K562 (cell line): ENCODE measurements around the gene BCAR3. TPM values are rescaled to one million over a fixed set of nuclear protein-coding genes. Genes with fewer than 3 reads are reported as not detected.

Source experiments
- ATAC-seq: fragments of 200-7000 bp; cut with Tn5 transposase; 3 replicates; pipeline ENCODE4 v1.9.1; 2020; ENCODE audit warnings: moderate library complexity
- BruUV-seq: library from RNA; stranded (reverse); fragments of 400-500 nt; replicated peaks from 2 replicates; lab custom pipeline; 2021; lab: Mats Ljungman, UMichigan
- CTCF ChIA-PET: fragments of 300-600 bp; formaldehyde crosslinking; extraction: SDS; loops from one replicate; lab custom pipeline; 2021; ENCODE audit warnings: low intra/inter-chr PET ratio; lab: Yijun Ruan, JAX
- POLR2A ChIA-PET: fragments of 300-600, 350-650 bp; sonication (Branson Sonifier 250); formaldehyde crosslinking; extraction: SDS; loops from one replicate; lab custom pipeline; 2021; ENCODE audit warnings: antibody characterized with exemption, inconsistent platforms; lab: Yijun Ruan, JAX
- DNase-seq, 4 experiments: peaks; one replicate each; pipeline versions ENCODE4 v3.0.0 to v3.0.0-alpha.2; 2011 to 2018; ENCODE audit warnings: low spot score in 3 of 4, mixed read lengths in 3 of 4; ENCODE audit errors: extremely low read depth in 1 of 4
- FAIRE-seq: peaks from 2 replicates; lab custom pipeline; 2011; peaks lifted over from hg19 to GRCh38; lab: Jason Lieb, UNC
- H2AFZ ChIP-seq: 2 replicates; pipeline ENCODE4 v1.6.0; 2011; ENCODE audit warnings: low read depth, low read length, control low read depth, inconsistent platforms
- H3K27ac ChIP-seq: fragments of 200-600 bp; 3 replicates; pipeline ENCODE4 v1.8.0; 2011; ENCODE audit warnings: low read depth, mild to moderate bottlenecking, control low read depth, inconsistent platforms, low read length, moderate library complexity, mixed read lengths; ENCODE audit errors: extremely low read depth
- H3K27me3 ChIP-seq, 2 experiments: fragments of 300-600 bp in 1 of 2; 2 replicates in 1 of 2; 3 replicates in 1 of 2; pipeline versions ENCODE4 v1.6.0 to v1.8.0; 2011; ENCODE audit warnings: inconsistent platforms in 2 of 2, low read length in 2 of 2, mild to moderate bottlenecking in 1 of 2, mixed read lengths in 1 of 2, moderate library complexity in 1 of 2; ENCODE audit not compliant: control insufficient read depth in 2 of 2, insufficient read depth in 2 of 2
- H3K36me3 ChIP-seq: fragments of 300-600 bp; 3 replicates; pipeline ENCODE4 v1.8.0; 2011; ENCODE audit warnings: mild to moderate bottlenecking, low read length, inconsistent platforms; ENCODE audit not compliant: control insufficient read depth, insufficient read depth
- H3K4me1 ChIP-seq, 2 experiments: fragments of 200-600 bp in 1 of 2; replicated peaks in 1 of 2; 2 replicates in 1 of 2; 3 replicates in 1 of 2; pipeline versions ENCODE4 v1.5.1 to v1.8.0; 2011; ENCODE audit warnings: inconsistent platforms in 2 of 2, low read length in 2 of 2, mild to moderate bottlenecking in 1 of 2, mixed read lengths in 1 of 2, moderate library complexity in 1 of 2; ENCODE audit not compliant: control insufficient read depth in 2 of 2, insufficient read depth in 2 of 2
- H3K4me2 ChIP-seq: 2 replicates; pipeline ENCODE4 v1.6.1; 2011; ENCODE audit warnings: low read length, control low read depth, inconsistent platforms, mixed read lengths; ENCODE audit not compliant: insufficient read depth
- H3K4me3 ChIP-seq: fragments of 200-600 bp; sonication (generic), shearing (Covaris generic); 2 replicates; pipeline ENCODE4 v1.5.1; 2016; ENCODE audit warnings: control low read depth, inconsistent platforms
- H3K79me2 ChIP-seq: fragments of 200-600 bp; 3 replicates; pipeline ENCODE4 v1.8.0; 2011; ENCODE audit warnings: low read length, inconsistent platforms; ENCODE audit not compliant: control insufficient read depth, insufficient read depth
- H3K9ac ChIP-seq, 2 experiments: 2 replicates each; pipeline versions ENCODE4 v1.6.0 to v1.6.1; 2011; ENCODE audit warnings: low read depth in 2 of 2, low read length in 2 of 2, control low read depth in 1 of 2, inconsistent platforms in 1 of 2, mild to moderate bottlenecking in 1 of 2, mixed read lengths in 1 of 2; ENCODE audit not compliant: insufficient read depth in 1 of 2
- H3K9me1 ChIP-seq: one replicate; pipeline ENCODE4 v1.6.0; 2011; ENCODE audit warnings: inconsistent platforms, mild to moderate bottlenecking, low read length, moderate library complexity; ENCODE audit not compliant: control insufficient read depth, insufficient read depth
- H3K9me3 ChIP-seq: replicated peaks from 2 replicates; pipeline ENCODE4 v1.5.1; 2011; ENCODE audit warnings: low read depth, low read length, inconsistent platforms; ENCODE audit not compliant: control insufficient read depth, insufficient read depth
- H4K20me1 ChIP-seq: replicated peaks from 2 replicates; pipeline ENCODE4 v1.6.1; 2011; ENCODE audit warnings: low read length, inconsistent platforms, mixed read lengths; ENCODE audit not compliant: control insufficient read depth, insufficient read depth
- CTBP1 ChIP-seq: fragments of 450-650 bp; IDR thresholded peaks from 2 replicates; pipeline ENCODE4 v1.6.1; 2016; ENCODE audit warnings: borderline replicate concordance
- FOXJ2 ChIP-seq: fragments of 200-800 bp; sonication (Bioruptor generic); IDR thresholded peaks from 2 replicates; pipeline ENCODE4 v1.6.1; 2016; ENCODE audit warnings: missing genetic modification characterization, missing compliant biosample characterization
- RFX1 ChIP-seq: fragments of 450-650 bp; IDR thresholded peaks from 2 replicates; pipeline ENCODE4 v1.6.1; 2016; ENCODE audit warnings: mild to moderate bottlenecking, moderate library complexity
- ZFX ChIP-seq: sonication (generic); formaldehyde crosslinking; IDR thresholded peaks from 2 replicates; pipeline ENCODE4 v1.8.0; 2022; ENCODE audit warnings: mild to moderate bottlenecking, missing genetic modification reagents, moderate library complexity
- ZNF354B ChIP-seq: fragments of 250-450 bp; sonication (Bioruptor Pico); IDR thresholded peaks from 2 replicates; pipeline ENCODE4 v1.4.0; 2020
- WGBS: fragments of 100-300 bp; shearing (Covaris generic); methylation state at CpG from one replicate; pipeline ENCODE4 v1.1.6; 2016; ENCODE audit warnings: low coverage, mixed read lengths; ENCODE audit not compliant: insufficient coverage; ENCODE audit errors: missing lambda C conversion rate; 5-methylcytosine and 5-hydroxymethylcytosine counted together
- in situ Hi-C: fragments of 300-500 bp; cut with MboI; formaldehyde crosslinking; loops from 4 replicates; pipeline ENCODE4 v1.15.0; 2018; ENCODE audit warnings: inconsistent platforms, mixed read lengths
- intact Hi-C: fragments of 100-400 bp; cut with micrococcal nuclease; formaldehyde crosslinking; loops from 2 replicates; pipeline ENCODE4 v1.14.2; 2022
- polyA plus RNA-seq, 8 experiments: library from polyadenylated mRNA; depleted of rRNA in 4 of 8; stranded (reverse) in 5 of 8; unstranded in 3 of 8; fragments of >200 nt; fragmentation: Nextera tagmentation in 2 of 8; fragmentation: Illumina TruSeq in 1 of 8; extraction: Ambion mirVana in 2 of 8; extraction: Trizol in 1 of 8; gene quantifications; 2 replicates each; pipeline versions ENCODE4 v1.2.1 to v1.2.3, GENCODE V29; 2011 to 2014; ENCODE audit warnings: inconsistent platforms in 1 of 8, missing spikeins in 1 of 8
- total RNA-seq, 7 experiments: library from RNA; depleted of rRNA in 6 of 7; stranded (reverse); fragments of >200 nt in 6 of 7; fragmentation: Illumina TruSeq in 2 of 7; extraction: Trizol in 2 of 7; gene quantifications; 2 replicates each; pipeline versions ENCODE4 v1.2.1 to v1.2.3, GENCODE V29; 2011 to 2021; ENCODE audit warnings: low replicate concordance in 1 of 7
- TF ChIP-seq, protein P1 (sequence below): sonication (generic); formaldehyde crosslinking; IDR thresholded peaks from 2 replicates; pipeline ENCODE4 v1.5.0; 2020; ENCODE audit warnings: missing genetic modification reagents

BCAR3 gene
- total and polyA plus RNA-seq, 9 of the 15 experiments (the other 6 are each of a cell fraction or from before 2014, with no cell fraction given), result 1.8 to 6.3 (median 3.8) TPM

DNA sequence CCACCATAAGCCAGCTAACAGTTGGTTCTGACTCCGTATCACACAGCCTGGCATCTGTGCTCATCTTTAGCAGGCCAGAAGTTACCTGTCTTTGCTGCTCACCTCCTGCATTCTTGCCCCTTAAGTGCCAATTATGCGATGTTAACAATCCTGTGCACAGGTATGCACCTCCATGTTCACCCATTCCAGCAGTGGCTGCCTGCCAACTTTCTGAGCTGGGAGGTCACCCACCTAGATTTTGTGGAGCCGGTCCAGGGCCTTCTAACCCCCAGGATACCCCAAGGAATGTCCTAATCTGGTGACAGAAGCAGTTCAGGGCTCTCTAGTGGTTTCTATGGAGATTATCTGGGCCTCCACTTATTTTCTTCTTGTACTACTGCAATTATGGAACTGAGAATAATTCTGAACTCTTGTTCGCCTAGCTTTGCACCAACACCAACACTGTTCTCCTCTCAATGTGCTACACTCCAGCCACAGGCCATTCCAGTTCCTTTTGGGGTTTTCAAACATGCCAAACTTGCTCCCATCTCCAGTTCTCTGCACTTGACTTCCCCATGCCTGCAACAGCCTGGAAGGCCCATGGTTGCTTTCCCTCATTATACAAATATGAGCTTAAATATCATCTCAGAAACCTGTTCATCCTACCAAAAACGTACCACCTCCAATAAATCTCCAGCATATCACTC is 9.0 kb downstream of the BCAR3 start:
- FAIRE-seq (no peak), ATAC-seq (no peak), DNase-seq (no peak)
- no peak overlapping the region for H3K4me3 ChIP-seq
- ChIA-PET POLR2A (interaction anchor here (0.6 to 1.1 kb wide), 6 partner anchors 81 to 329 kb away, joined by 3 to 6 read pairs (median 3); no protein-coding TSS in a partner anchor), CTCF (no interaction called here)
- in situ Hi-C loops, result no loop called here
- H3K27ac ChIP-seq, result no peak overlapping the region
- no TSS peak for BruUV-seq
- TF ChIP-seq ZNF354B (CRISPR knock-in tag) (no peak), CTBP1 (peak; percentile 53; the same call in 1 of the 2 replicates), FOXJ2 (tag) (0 out of 2 replicates have a peak, but pooled peaks have one; percentile 7), RFX1 (peak; percentile 71), ZFX (CRISPR knock-in tag) (peak; percentile 40; the same call in 1 of the 2 replicates)
- TF ChIP-seq, protein P1, sequence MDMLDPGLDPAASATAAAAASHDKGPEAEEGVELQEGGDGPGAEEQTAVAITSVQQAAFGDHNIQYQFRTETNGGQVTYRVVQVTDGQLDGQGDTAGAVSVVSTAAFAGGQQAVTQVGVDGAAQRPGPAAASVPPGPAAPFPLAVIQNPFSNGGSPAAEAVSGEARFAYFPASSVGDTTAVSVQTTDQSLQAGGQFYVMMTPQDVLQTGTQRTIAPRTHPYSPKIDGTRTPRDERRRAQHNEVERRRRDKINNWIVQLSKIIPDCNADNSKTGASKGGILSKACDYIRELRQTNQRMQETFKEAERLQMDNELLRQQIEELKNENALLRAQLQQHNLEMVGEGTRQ (CRISPR knock-in tag), result no peak
- H3K79me2 ChIP-seq, result no peaks in the 10 kb centered on the region
- no peak overlapping the region for H3K4me2 ChIP-seq
- no peaks in the 10 kb centered on the region for H4K20me1 ChIP-seq
- intact Hi-C loops, result no loop called here
- no peak overlapping the region; a peak in 1 of 4 replicates for H3K9ac ChIP-seq
- H3K9me3 ChIP-seq, result no peaks in the 10 kb centered on the region
- no peaks in the 10 kb centered on the region for H3K9me1 ChIP-seq
- WGBS, result 13% methylated on average over 5 of the region's 5 CpGs
- peaks cover 7 to 25% of the 10 kb centered on the region in 2 experiments for H3K4me1 ChIP-seq
- H2AFZ ChIP-seq, result no peak overlapping the region
- H3K27me3 ChIP-seq, result peaks cover 0 to 15% of the 10 kb centered on the region in 2 experiments; a peak in 2 of 5 replicates
- no peaks in the 10 kb centered on the region for H3K36me3 ChIP-seq
